ENCODE data around the gene UCHL3. TPM values are rescaled to one million over a fixed set of nuclear protein-coding genes. Genes with fewer than 3 reads are reported as not detected.

Gene UCHL3
- total and polyA plus RNA-seq, 2 of the 8 experiments (the other 6 are each of a cell fraction or from before 2014, with no cell fraction given): 33.0 to 61.1 TPM

DNA sequence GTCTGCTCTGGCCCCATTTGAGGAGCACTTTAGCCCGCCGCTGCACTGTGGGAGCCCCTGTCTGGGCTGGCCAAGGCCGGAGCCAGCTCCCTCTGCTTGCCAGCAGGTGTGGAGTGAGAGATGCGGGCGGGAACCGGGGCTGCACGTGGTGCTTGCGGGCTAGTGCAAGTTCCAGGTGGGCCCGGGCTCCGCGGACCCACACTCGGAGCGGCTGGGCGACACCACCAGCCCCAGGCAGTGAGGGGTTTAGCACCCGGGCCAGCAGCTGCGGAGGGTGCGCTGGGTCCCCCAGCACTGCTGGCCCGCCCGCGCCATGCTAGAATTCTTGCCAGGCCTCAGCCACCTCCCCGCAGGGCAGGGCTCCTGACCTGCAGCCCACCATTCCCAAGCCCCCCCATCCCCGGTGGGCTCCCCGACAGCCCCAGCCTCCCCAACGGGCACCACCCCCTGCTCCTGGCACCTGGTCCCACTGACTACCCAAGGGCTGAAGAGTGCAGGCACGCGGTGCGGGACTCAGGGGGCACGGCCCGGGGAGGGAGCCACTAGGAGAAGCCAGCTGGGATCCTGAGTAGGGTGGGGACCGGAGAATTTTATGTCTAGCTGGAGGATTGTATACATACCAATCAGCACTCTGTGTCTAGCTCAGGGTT lies 31.0 kb upstream of the UCHL3 start:
- H2AK5ac ChIP-seq (ENCODE audit: low read depth, low read length): no peak overlapping the region
- H3K4ac ChIP-seq (replicated peaks; ENCODE audit: insufficient read length, low read depth, low read length): no peak overlapping the region
- TF ChIP-seq CREB1 (IDR thresholded peaks at IDR 0.05): no peak
- TF ChIP-seq EZH2 (IDR thresholded peaks at IDR 0.05; ENCODE audit: low read depth, low read length, severe bottlenecking): no peak
- no peak for TF ChIP-seq TAF7 (optimal IDR thresholded peaks at IDR 0.05; ENCODE audit: borderline replicate concordance, low read depth, low read length)
- no peak for TF ChIP-seq CBX5 (IDR thresholded peaks at IDR 0.05; ENCODE audit: low read depth, low read length)
- TF ChIP-seq SAP30 (IDR thresholded peaks at IDR 0.05; ENCODE audit: insufficient read depth, insufficient replicate concordance, low read length): no peak
- no peak for TF ChIP-seq CBX8 (IDR thresholded peaks at IDR 0.05; ENCODE audit: borderline replicate concordance, low read depth, low read length)
- no peak for TF ChIP-seq RAD21 (IDR thresholded peaks at IDR 0.05 in 1 of 2, conservative IDR thresholded peaks at IDR 0.05 in 1 of 2; ENCODE audit: low read depth in 2 of 2, low read length in 2 of 2)
- no peaks in the 10 kb centered on the region for H3K4me1 ChIP-seq (replicated peaks in 1 of 4; ENCODE audit: control insufficient read depth in 3 of 4, insufficient read depth in 4 of 4, low read length in 3 of 4)
- H3K79me2 ChIP-seq (ENCODE audit: control insufficient read depth in 1 of 2, insufficient read depth in 2 of 2, low read length in 2 of 2): no peaks in the 10 kb centered on the region
- FAIRE-seq (no peak), DNase-seq (ENCODE audit: low read depth in 1 of 2, low spot score in 2 of 2) (no peak)
- H3K9me3 ChIP-seq (ENCODE audit: insufficient read depth in 2 of 2, low read depth in 1 of 2, low read length in 1 of 2): peaks cover 9 to 18% of the 10 kb centered on the region in 2 experiments
- no peaks in the 10 kb centered on the region for H3K23me2 ChIP-seq (ENCODE audit: low read depth, low read length)
- no peak overlapping the region for H2BK120ac ChIP-seq (replicated peaks; ENCODE audit: low read depth, low read length)
- no peak overlapping the region for H3K14ac ChIP-seq (ENCODE audit: insufficient read length)
- H4K91ac ChIP-seq (replicated peaks; ENCODE audit: insufficient read length, low read length): no peak overlapping the region
- no peak overlapping the region for H3K9ac ChIP-seq (replicated peaks in 1 of 4; ENCODE audit: extremely low read depth in 1 of 4, low read depth in 3 of 4, low read length in 3 of 4)
- no peak overlapping the region for H3K27ac ChIP-seq (ENCODE audit: low read depth, low read length)
- H4K8ac ChIP-seq (ENCODE audit: extremely low read depth, insufficient read depth, low read length): no peak overlapping the region
- H2BK20ac ChIP-seq (ENCODE audit: low read length): no peak overlapping the region
- no peak overlapping the region for H3K23ac ChIP-seq (ENCODE audit: insufficient read length)
- H2AFZ ChIP-seq (ENCODE audit: low read length): no peak overlapping the region
- no peaks in the 10 kb centered on the region for H3K36me3 ChIP-seq (ENCODE audit: control insufficient read depth in 2 of 4, insufficient read depth in 4 of 4, low read length in 3 of 4)
- no peak overlapping the region for H2BK5ac ChIP-seq (ENCODE audit: low read depth, low read length)
- no peak overlapping the region for H3K18ac ChIP-seq (ENCODE audit: extremely low read depth, low read length)
- H3K56ac ChIP-seq (replicated peaks; ENCODE audit: insufficient read length, low read depth, low read length): no peak overlapping the region
- no peaks in the 10 kb centered on the region for H4K20me1 ChIP-seq (replicated peaks in 1 of 2; ENCODE audit: control insufficient read depth in 1 of 2, insufficient read depth in 2 of 2, low read length in 2 of 2)
- H2BK12ac ChIP-seq (ENCODE audit: low read depth, low read length): no peak overlapping the region
- H3K4me2 ChIP-seq (ENCODE audit: insufficient read depth in 1 of 2, low read depth in 2 of 2, low read length in 2 of 2): no peak overlapping the region
- H4K5ac ChIP-seq (ENCODE audit: insufficient read length, low read depth, low read length): no peak overlapping the region
- no peak overlapping the region for H2BK15ac ChIP-seq (ENCODE audit: low read length)
- ChIA-PET POLR2A (ENCODE audit: partially characterized antibody) (no interaction called here), CTCF (ENCODE audit: partially characterized antibody) (interaction anchor here (0.6 to 1.6 kb wide), 3 partner anchors 35 to 158 kb away, joined by 3 to 5 read pairs (median 4); partner anchors contain the start of gene TBC1D4)
- H3K4me3 ChIP-seq (ENCODE audit: extremely low read depth in 1 of 4, insufficient read depth in 2 of 4, low read depth in 3 of 4, low read length in 4 of 4): no peak overlapping the region
- 97% methylated on average over 22 of the region's 30 CpGs; no CpG with 5 or more reads in 1 of the 2 experiments for WGBS, 2 experiments (ENCODE audit: extremely low coverage in 1 of 2, insufficient coverage in 1 of 2, insufficient read length in 1 of 2, insufficient replicate concordance in 2 of 2, low coverage in 1 of 2, low lambda C conversion rate in 2 of 2, missing lambda C conversion rate in 1 of 2)
- no peaks in the 10 kb centered on the region for H3K27me3 ChIP-seq (replicated peaks in 1 of 4; ENCODE audit: control insufficient read depth in 3 of 4, extremely low read depth in 1 of 4, insufficient read depth in 3 of 4, low read length in 3 of 4)
- no peaks in the 10 kb centered on the region for H3K79me1 ChIP-seq (ENCODE audit: low read depth, low read length)

Measured in H1 (cell line).